Panc1 (cell line): ENCODE results near the gene SYT1. TPM values are rescaled to one million over a fixed set of nuclear protein-coding genes. Genes with fewer than 3 reads are reported as not detected.

Source experiments
- ATAC-seq: fragments of 200-7000 bp; cut with Tn5 transposase; 2 replicates; pipeline ENCODE4 v1.9.1; 2020; ENCODE audit warnings: mild to moderate bottlenecking, moderate library complexity
- BruUV-seq: library from RNA; stranded (reverse); fragments of 400-500 nt; replicated peaks from 2 replicates; lab custom pipeline; 2021; lab: Mats Ljungman, UMichigan
- CTCF ChIA-PET: fragments of 300-600 bp; sonication (Branson Sonifier 250); formaldehyde crosslinking; loops from one replicate; lab custom pipeline; 2022; ENCODE audit warnings: antibody characterized with exemption; lab: Charles Lee
- POLR2A ChIA-PET: fragments of 300-600 bp; sonication (Branson Sonifier 250); formaldehyde crosslinking; loops from one replicate; lab custom pipeline; 2022; ENCODE audit warnings: antibody characterized with exemption; lab: Charles Lee
- DNase-seq: peaks from one replicate; pipeline ENCODE4 v3.0.0-alpha.2; 2010; ENCODE audit warnings: low read depth, low spot score
- H3K27ac ChIP-seq: 2 replicates; pipeline ENCODE4 v1.5.1; 2011; ENCODE audit warnings: mild to moderate bottlenecking, low read length, inconsistent platforms
- H3K27me3 ChIP-seq: fragments of 200-500 bp; sonication (Bioruptor generic); 2 replicates; pipeline ENCODE4 v1.6.0; 2014; ENCODE audit warnings: low read length, inconsistent platforms; ENCODE audit not compliant: control insufficient read depth, insufficient read depth
- H3K36me3 ChIP-seq: fragments of 200-500 bp; sonication (Bioruptor generic); 2 replicates; pipeline ENCODE4 v1.5.1; 2014; ENCODE audit warnings: inconsistent platforms, mild to moderate bottlenecking, low read length, moderate library complexity; ENCODE audit not compliant: control insufficient read depth, insufficient read depth
- H3K4me1 ChIP-seq: 2 replicates; pipeline ENCODE4 v1.5.1; 2011; ENCODE audit warnings: inconsistent platforms, mild to moderate bottlenecking, low read length, moderate library complexity; ENCODE audit not compliant: control insufficient read depth, insufficient read depth
- H3K4me3 ChIP-seq, 2 experiments: 2 replicates each; pipeline ENCODE4 v1.5.1; 2011 to 2012; ENCODE audit warnings: low read depth in 2 of 2, low read length in 2 of 2, mild to moderate bottlenecking in 2 of 2, inconsistent platforms in 1 of 2, moderate library complexity in 1 of 2
- H3K9me3 ChIP-seq: fragments of 200-500 bp; sonication (Bioruptor generic); 2 replicates; pipeline ENCODE4 v1.5.1; 2014; ENCODE audit warnings: low read depth, mild to moderate bottlenecking, inconsistent platforms, low read length, moderate library complexity; ENCODE audit not compliant: control insufficient read depth, insufficient read depth
- POLR2AphosphoS5 ChIP-seq: IDR thresholded peaks from 2 replicates; pipeline ENCODE4 v1.6.1; 2012; ENCODE audit warnings: mild to moderate bottlenecking, low read depth, low read length, moderate library complexity
- SIN3A ChIP-seq: IDR thresholded peaks from 2 replicates; pipeline ENCODE4 v1.6.1; 2012; ENCODE audit warnings: low read depth, mild to moderate bottlenecking, low read length, moderate library complexity, borderline replicate concordance; ENCODE audit not compliant: insufficient read depth
- TCF7L2 ChIP-seq: IDR thresholded peaks from 2 replicates; pipeline ENCODE4 v1.6.1; 2011; ENCODE audit warnings: mild to moderate bottlenecking, low read depth, low read length, inconsistent platforms
- in situ Hi-C: cut with HindIII; loops from 2 replicates; pipeline ENCODE4 v1.10.0; 2016; ENCODE audit warnings: low sequenced_read_pairs, low pct_unique_long_range_greater_than_20kb
- intact Hi-C: fragments of 100-400 bp; cut with micrococcal nuclease; formaldehyde crosslinking; loops from one replicate; pipeline ENCODE4 v1.10.0; 2022; ENCODE audit not compliant: unreplicated experiment
- total RNA-seq: library from RNA; stranded (reverse); gene quantifications from one replicate; pipeline ENCODE4 v1.2.1, GENCODE V29; 2021; ENCODE audit not compliant: unreplicated experiment
- TF ChIP-seq, protein P1 (sequence below): fragments of 450-650 bp; IDR thresholded peaks from 2 replicates; pipeline ENCODE4 v1.5.1; 2017; ENCODE audit warnings: mild to moderate bottlenecking
- TF ChIP-seq, protein P2 (sequence below), 2 experiments: IDR thresholded peaks; 2 replicates each; pipeline ENCODE4 v1.6.1; 2011 to 2012; ENCODE audit warnings: low read depth in 2 of 2, control low read depth in 1 of 2, low read length in 1 of 2, mild to moderate bottlenecking in 1 of 2, moderate library complexity in 1 of 2; ENCODE audit not compliant: insufficient read depth in 1 of 2

Gene SYT1
- total RNA-seq, 1 experiment from 2014 or later = 3.0 TPM

DNA sequence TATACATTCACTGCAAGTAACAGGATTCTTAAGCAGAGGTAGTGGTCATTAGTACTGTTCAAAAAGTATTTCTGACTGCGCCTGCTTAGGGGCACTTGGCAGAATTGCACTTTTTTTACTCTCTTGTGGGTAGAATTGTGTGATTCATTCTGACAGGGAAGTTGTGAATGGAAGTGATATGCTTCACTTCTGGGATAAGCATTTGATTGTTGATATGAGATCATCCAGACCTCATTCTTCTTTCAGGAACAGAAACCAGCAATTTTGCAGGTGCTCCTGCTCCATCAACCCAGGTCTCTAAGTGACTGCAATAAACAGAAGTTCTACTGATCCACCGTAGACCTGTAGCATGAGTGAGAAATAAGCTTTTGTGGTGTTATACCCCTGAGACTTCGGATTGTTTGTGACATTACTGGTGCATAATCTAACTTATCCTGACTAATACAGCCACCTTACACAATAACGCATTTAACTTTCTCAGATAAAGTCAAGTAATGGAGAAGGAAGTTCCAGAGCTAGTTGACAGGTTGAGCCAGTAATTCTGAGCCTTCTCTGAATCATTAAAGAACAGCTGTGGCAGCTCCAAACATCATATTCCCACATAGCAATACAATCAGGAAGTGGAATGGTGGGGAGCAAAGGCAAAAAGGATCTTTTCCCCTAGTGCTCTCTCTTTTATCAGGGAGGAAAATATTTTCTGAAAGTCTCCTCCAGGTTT is 387.9 kb downstream of the SYT1 start:
- intact Hi-C loops (no loop called here), in situ Hi-C loops (no loop called here)
- DNase-seq (no peak), ATAC-seq (no peak)
- Histone ChIP-seq H3K27ac (no peak overlapping the region), H3K4me3 (no peak overlapping the region), H3K36me3 (no peaks in the 10 kb centered on the region), H3K4me1 (no peaks in the 10 kb centered on the region), H3K27me3 (no peaks in the 10 kb centered on the region), H3K9me3 (no peaks in the 10 kb centered on the region)
- POLR2A ChIA-PET = no interaction called here
- BruUV-seq = no TSS peak
- no peak for TF ChIP-seq POLR2AphosphoS5
- TF ChIP-seq, protein P1, sequence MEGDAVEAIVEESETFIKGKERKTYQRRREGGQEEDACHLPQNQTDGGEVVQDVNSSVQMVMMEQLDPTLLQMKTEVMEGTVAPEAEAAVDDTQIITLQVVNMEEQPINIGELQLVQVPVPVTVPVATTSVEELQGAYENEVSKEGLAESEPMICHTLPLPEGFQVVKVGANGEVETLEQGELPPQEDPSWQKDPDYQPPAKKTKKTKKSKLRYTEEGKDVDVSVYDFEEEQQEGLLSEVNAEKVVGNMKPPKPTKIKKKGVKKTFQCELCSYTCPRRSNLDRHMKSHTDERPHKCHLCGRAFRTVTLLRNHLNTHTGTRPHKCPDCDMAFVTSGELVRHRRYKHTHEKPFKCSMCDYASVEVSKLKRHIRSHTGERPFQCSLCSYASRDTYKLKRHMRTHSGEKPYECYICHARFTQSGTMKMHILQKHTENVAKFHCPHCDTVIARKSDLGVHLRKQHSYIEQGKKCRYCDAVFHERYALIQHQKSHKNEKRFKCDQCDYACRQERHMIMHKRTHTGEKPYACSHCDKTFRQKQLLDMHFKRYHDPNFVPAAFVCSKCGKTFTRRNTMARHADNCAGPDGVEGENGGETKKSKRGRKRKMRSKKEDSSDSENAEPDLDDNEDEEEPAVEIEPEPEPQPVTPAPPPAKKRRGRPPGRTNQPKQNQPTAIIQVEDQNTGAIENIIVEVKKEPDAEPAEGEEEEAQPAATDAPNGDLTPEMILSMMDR = no peak
- TF ChIP-seq TCF7L2 = no peak
- no peak for TF ChIP-seq SIN3A
- TF ChIP-seq, protein P2, sequence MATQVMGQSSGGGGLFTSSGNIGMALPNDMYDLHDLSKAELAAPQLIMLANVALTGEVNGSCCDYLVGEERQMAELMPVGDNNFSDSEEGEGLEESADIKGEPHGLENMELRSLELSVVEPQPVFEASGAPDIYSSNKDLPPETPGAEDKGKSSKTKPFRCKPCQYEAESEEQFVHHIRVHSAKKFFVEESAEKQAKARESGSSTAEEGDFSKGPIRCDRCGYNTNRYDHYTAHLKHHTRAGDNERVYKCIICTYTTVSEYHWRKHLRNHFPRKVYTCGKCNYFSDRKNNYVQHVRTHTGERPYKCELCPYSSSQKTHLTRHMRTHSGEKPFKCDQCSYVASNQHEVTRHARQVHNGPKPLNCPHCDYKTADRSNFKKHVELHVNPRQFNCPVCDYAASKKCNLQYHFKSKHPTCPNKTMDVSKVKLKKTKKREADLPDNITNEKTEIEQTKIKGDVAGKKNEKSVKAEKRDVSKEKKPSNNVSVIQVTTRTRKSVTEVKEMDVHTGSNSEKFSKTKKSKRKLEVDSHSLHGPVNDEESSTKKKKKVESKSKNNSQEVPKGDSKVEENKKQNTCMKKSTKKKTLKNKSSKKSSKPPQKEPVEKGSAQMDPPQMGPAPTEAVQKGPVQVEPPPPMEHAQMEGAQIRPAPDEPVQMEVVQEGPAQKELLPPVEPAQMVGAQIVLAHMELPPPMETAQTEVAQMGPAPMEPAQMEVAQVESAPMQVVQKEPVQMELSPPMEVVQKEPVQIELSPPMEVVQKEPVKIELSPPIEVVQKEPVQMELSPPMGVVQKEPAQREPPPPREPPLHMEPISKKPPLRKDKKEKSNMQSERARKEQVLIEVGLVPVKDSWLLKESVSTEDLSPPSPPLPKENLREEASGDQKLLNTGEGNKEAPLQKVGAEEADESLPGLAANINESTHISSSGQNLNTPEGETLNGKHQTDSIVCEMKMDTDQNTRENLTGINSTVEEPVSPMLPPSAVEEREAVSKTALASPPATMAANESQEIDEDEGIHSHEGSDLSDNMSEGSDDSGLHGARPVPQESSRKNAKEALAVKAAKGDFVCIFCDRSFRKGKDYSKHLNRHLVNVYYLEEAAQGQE (IDR thresholded peaks at IDR 0.05; ENCODE audit: insufficient read depth in 1 of 2, low read depth in 2 of 2, low read length in 1 of 2) = no peak
- CTCF ChIA-PET = no interaction called here

GRCh38 chr12:79255288-79255687 is 390.7 kb downstream of the SYT1 start:
- CTCF ChIA-PET = no interaction called here
- H3K9me3 ChIP-seq = no peaks in the 10 kb centered on the region
- in situ Hi-C loops = no loop called here
- DNase-seq (no peak), ATAC-seq (no peak)
- no peak overlapping the region for H3K4me3 ChIP-seq
- no peak for TF ChIP-seq SIN3A
- intact Hi-C loops = no loop called here
- BruUV-seq = no TSS peak
- H3K36me3 ChIP-seq = no peaks in the 10 kb centered on the region
- H3K27me3 ChIP-seq = no peaks in the 10 kb centered on the region
- H3K4me1 ChIP-seq = no peaks in the 10 kb centered on the region
- POLR2A ChIA-PET = no interaction called here
- H3K27ac ChIP-seq = no peak overlapping the region

DNA sequence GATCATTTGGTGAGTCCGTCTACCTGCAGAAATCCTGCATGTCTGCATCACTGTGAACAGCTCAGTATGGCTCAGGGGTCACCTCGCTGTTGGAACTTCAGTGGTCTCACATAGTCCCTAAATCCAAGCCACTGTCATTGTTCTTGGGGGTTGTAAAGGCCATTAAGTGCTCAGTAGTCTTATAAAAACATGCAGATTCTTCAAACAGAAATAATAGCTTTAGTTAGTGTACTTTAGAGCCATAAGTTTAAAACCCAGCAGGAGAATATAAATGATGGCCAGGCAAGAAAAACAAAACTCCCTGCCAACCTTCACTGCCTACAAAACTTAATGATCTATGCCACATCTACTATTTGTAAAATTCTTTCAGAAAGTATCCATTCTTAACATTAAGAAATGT is 396.3 kb downstream of the SYT1 start:
- TF ChIP-seq, protein P1 = no peak
- no peak for TF ChIP-seq TCF7L2
- no peak for TF ChIP-seq POLR2AphosphoS5
- no peak for TF ChIP-seq SIN3A
- TF ChIP-seq, protein P2 (IDR thresholded peaks at IDR 0.05; ENCODE audit: insufficient read depth in 1 of 2, low read depth in 2 of 2, low read length in 1 of 2) = no peak
- POLR2A ChIA-PET = no interaction called here
- in situ Hi-C loops = no loop called here
- no TSS peak for BruUV-seq
- DNase-seq = no peak
- Histone ChIP-seq H3K27me3 (no peaks in the 10 kb centered on the region), H3K27ac (no peak overlapping the region), H3K36me3 (no peaks in the 10 kb centered on the region), H3K4me1 (no peaks in the 10 kb centered on the region), H3K9me3 (no peaks in the 10 kb centered on the region), H3K4me3 (no peak overlapping the region)
- intact Hi-C loops = no loop called here
- ATAC-seq = no peak
- CTCF ChIA-PET = no interaction called here
